ENCODE data around the gene TCF20. TPM values are rescaled to one million over a fixed set of nuclear protein-coding genes. Genes with fewer than 3 reads are reported as not detected.

The TCF20 gene
- total and polyA plus RNA-seq, 8 donors: 7.8 to 28.3 (median 17.0) TPM

DNA sequence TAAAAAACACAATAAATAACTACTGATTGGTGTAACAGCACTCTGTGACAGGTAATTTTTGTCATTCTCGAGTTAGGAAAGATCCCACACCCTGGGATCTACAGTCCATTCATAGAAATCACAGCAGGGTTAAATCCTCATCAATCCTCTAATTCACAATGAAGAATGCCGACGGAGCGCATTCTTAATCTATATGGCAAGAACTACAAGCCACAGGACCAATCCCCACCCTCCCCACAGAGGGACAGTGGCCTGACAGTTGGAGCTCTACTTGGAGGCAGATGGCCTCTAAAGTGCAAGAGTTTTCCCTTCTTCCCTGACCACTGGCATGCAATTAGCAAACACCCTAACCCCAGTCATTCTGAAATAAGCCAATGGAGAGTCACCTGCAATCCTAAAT, 34.2 kb downstream of the TCF20 start:
- TF ChIP-seq, protein P1, sequence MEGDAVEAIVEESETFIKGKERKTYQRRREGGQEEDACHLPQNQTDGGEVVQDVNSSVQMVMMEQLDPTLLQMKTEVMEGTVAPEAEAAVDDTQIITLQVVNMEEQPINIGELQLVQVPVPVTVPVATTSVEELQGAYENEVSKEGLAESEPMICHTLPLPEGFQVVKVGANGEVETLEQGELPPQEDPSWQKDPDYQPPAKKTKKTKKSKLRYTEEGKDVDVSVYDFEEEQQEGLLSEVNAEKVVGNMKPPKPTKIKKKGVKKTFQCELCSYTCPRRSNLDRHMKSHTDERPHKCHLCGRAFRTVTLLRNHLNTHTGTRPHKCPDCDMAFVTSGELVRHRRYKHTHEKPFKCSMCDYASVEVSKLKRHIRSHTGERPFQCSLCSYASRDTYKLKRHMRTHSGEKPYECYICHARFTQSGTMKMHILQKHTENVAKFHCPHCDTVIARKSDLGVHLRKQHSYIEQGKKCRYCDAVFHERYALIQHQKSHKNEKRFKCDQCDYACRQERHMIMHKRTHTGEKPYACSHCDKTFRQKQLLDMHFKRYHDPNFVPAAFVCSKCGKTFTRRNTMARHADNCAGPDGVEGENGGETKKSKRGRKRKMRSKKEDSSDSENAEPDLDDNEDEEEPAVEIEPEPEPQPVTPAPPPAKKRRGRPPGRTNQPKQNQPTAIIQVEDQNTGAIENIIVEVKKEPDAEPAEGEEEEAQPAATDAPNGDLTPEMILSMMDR (IDR thresholded peaks at IDR 0.05): no peak
- intact Hi-C loops (cut with DNase I): loop anchor here in 1 of 3 donors (2.0 kb wide), 1 partner anchor 21 kb away; no protein-coding TSS in a partner anchor
- ATAC-seq (no peak), FAIRE-seq (no peak), DNase-seq (no peak)
- Histone ChIP-seq H3K4me3 (no peak overlapping the region), H3K27ac (no peak overlapping the region), H3K9me3 (no peaks in the 10 kb centered on the region), H3K4me1 (no peaks in the 10 kb centered on the region), H3K36me3 (no peaks in the 10 kb centered on the region), H3K27me3 (no peaks in the 10 kb centered on the region)
- WGBS, 2 donors: 94% methylated on average over 4 of the region's 4 CpGs

DNA sequence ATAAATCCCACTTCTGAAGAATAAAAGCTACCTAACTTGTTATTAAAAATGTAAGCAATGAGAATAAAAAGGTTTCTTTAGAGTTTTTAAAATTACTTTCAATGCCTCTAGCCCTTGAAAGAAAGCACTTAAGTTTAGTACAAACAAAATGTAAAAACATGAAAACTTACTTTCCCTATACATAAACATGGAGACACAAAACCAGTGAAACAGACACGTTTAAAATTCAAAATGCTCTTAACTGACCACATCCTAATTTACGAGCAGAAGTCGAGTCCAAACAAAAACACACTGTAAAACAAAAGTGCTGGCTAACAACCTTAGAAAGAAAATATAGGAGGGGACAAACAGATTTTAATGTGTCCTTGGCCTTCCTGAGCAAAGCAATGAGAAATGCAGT, 36.6 kb downstream of the TCF20 start:
- no peak overlapping the region for H3K4me3 ChIP-seq
- peaks cover 10 to 16% (median 12%) of the 10 kb centered on the region in 3 donors for H3K4me1 ChIP-seq
- TF ChIP-seq, protein P1 (IDR thresholded peaks at IDR 0.05): no peak
- H3K27me3 ChIP-seq: no peaks in the 10 kb centered on the region
- FAIRE-seq (no peak), DNase-seq (no peak), ATAC-seq (no peak)
- H3K9me3 ChIP-seq: no peaks in the 10 kb centered on the region
- 77 to 83% methylated on average over 3 of the region's 3 CpGs for WGBS, 2 donors
- intact Hi-C loops (cut with DNase I): no loop called here
- no peaks in the 10 kb centered on the region for H3K36me3 ChIP-seq
- H3K27ac ChIP-seq: no peak overlapping the region

DNA sequence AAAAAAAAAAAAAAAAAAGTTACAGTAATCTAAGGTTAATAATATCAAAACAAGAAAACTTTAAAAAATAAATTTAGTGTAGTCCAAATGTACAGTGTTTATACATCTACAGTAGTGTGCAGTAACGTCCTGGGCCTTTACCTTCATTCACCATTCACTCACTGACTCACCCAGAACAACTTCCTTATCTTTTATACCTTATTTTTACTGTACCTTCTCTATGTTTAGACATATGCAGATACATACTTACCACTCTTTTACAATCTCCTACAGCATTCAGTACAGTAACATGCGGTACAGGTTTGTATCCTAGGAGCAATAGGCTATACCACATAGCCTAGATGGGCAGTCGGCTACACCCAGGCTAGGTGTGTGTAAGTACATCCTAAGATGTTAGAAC, 38.5 kb downstream of the TCF20 start:
- Histone ChIP-seq H3K4me1 (peaks cover 12 to 27% (median 16%) of the 10 kb centered on the region in 3 donors), H3K27ac (no peak overlapping the region), H3K4me3 (no peak overlapping the region), H3K27me3 (no peaks in the 10 kb centered on the region), H3K36me3 (no peaks in the 10 kb centered on the region), H3K9me3 (no peaks in the 10 kb centered on the region)
- DNase-seq (no peak), FAIRE-seq (no peak), ATAC-seq (no peak)
- intact Hi-C loops (cut with DNase I): no loop called here
- TF ChIP-seq, protein P1 (IDR thresholded peaks at IDR 0.05): no peak
- WGBS, 2 donors: 94 to 95% methylated on average over 3 of the region's 3 CpGs

DNA sequence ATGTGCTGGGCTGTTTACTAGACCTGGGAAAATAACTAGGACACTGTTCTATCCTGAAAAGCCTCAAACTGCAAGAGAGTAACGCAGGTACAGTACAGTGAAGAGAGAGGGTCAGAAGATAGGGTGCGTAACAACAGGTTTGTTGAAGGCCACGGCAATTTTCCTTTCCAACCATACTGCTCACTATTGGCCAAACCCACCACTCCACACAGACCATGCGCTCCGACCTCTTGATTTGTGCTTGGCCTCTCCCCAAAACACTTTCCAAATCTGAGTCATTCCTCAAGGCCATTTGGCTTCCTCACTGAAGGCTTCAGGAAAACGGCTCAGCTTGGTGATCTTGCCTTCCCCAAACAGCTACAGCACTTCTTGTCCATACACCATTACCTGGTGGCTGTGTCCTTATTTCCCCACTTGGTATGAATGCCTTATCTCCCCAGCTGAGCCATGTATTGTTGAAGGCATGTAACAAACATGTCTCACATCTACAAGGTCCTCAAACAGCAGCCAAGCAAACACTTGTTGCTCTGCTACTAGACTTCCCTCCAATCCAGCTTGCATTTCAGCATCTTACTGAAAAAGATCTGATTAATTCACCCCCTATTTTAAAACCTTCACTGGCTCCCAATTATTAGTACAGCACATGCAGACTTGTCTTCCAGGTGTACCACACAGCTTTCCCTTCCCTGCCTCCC, 40.9 kb downstream of the TCF20 start:
- no peaks in the 10 kb centered on the region for H3K9me3 ChIP-seq
- intact Hi-C loops (cut with DNase I): no loop called here
- H3K4me3 ChIP-seq: no peak overlapping the region
- peaks cover 12 to 27% (median 16%) of the 10 kb centered on the region in 3 donors for H3K4me1 ChIP-seq
- no peaks in the 10 kb centered on the region for H3K27me3 ChIP-seq
- peak; percentile 78 to 83 (median 82) for ATAC-seq
- TF ChIP-seq, protein P1 (IDR thresholded peaks at IDR 0.05): no peak
- 31 to 38% methylated on average over 6 of the region's 6 CpGs for WGBS, 2 donors
- peak in 2 of 6 donors; percentile 17 to 54 for DNase-seq
- FAIRE-seq: no peak
- peak overlapping the region in 1 of 4 donors; percentile 29 for H3K27ac ChIP-seq
- H3K36me3 ChIP-seq: no peaks in the 10 kb centered on the region

DNA sequence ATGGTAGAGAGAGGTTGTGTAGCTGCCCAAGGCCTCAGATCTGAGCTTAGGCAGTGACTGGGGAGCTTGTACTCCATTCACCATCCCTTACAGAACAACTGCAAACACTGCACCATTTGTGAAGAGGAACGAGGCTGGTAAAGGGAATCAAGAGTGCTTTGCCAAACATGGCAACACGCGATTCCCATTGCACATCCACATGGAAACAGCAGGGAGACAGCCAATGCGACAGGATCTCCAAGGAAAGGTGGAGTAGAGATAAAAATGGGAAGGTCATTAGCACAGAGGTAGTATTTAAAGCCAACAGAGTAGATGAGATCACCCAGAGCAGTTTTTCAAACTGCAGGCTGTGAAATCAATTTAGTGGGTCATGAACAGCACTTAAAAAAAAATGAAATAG, 42.0 kb downstream of the TCF20 start:
- TF ChIP-seq, protein P1 (IDR thresholded peaks at IDR 0.05): no peak
- Histone ChIP-seq H3K9me3 (no peaks in the 10 kb centered on the region), H3K4me1 (peaks cover 12 to 27% (median 16%) of the 10 kb centered on the region in 3 donors), H3K36me3 (no peaks in the 10 kb centered on the region), H3K4me3 (no peak overlapping the region), H3K27ac (no peak overlapping the region), H3K27me3 (no peaks in the 10 kb centered on the region)
- intact Hi-C loops (cut with DNase I): no loop called here
- WGBS, 2 donors: 61 to 62% methylated on average over 4 of the region's 4 CpGs
- ATAC-seq: peak; percentile 26 to 63 (median 49)
- no peak for DNase-seq
- no peak for FAIRE-seq

Data from pancreas (tissue), 10 donors.